Left lobe of liver (tissue), 2 donors: ENCODE data around the gene SRSF11. TPM values are rescaled to one million over a fixed set of nuclear protein-coding genes. Genes with fewer than 3 reads are reported as not detected.
"Not testable (repeated sequence)": the region's sequence is repeated elsewhere in the genome, so short reads cannot be mapped to it uniquely, and the experiment has no call there.

Experiments
- ATAC-seq: fragments of 200-7000 bp; cut with Tn5 transposase; one replicate; pipeline ENCODE4 v1.9.1; 2020; ENCODE audit warnings: mild to moderate bottlenecking, moderate library complexity
- DNase-seq: peaks from one replicate; pipeline ENCODE4 v3.0.0-alpha.2; 2020; ENCODE audit warnings: low spot score
- total RNA-seq: library from RNA; stranded (reverse); gene quantifications from one replicate; pipeline ENCODE4 v1.2.1, GENCODE V29; 2021
- donor health status: DM: no; HTN: no; CAD: no; lungs with moderate emphysema.
- donor health status: DM: no; HTN: yes; CAD: no.

SRSF11 gene, protein sequence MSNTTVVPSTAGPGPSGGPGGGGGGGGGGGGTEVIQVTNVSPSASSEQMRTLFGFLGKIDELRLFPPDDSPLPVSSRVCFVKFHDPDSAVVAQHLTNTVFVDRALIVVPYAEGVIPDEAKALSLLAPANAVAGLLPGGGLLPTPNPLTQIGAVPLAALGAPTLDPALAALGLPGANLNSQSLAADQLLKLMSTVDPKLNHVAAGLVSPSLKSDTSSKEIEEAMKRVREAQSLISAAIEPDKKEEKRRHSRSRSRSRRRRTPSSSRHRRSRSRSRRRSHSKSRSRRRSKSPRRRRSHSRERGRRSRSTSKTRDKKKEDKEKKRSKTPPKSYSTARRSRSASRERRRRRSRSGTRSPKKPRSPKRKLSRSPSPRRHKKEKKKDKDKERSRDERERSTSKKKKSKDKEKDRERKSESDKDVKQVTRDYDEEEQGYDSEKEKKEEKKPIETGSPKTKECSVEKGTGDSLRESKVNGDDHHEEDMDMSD
- 54.7 TPM for total RNA-seq

DNA sequence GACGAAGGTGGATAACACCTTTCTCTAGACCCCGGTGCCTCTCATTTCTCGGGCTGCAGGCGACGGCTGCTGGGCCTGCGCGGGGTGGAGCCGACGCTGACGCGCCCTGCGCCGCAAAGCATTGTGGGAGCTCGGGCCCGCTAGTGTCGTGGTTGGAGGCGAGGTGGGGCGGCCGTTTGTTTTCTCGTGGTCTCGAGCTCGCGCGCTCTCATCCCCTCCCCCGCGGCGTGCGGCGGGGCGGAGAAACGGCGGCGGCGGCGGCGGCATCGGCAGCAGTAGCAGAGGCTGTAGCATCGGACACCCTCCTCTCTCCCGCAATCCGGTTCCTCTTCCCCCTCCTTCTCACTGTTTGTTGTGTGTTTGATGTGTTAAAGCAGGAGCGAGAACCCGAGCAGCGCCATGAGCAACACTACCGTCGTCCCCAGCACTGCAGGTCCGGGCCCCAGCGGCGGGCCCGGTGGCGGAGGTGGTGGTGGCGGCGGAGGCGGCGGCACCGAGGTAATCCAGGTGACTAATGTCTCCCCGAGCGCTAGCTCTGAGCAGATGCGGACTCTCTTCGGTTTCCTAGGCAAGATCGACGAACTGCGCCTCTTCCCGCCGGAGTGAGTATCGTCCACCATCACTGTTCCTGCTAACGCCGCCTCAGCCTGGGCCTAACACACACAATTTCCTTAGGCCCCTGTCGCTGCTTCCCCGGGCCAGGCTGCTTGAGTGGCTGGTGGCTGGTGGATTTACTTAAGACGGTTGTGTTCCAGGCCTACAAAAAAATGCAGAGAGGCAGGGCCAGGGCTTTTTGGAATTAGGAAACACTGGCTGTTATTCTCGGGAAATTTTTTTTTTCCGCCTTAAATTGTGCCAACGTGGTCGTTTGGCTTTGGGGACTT, at the start of gene SRSF11:
SRSF11 (plus strand) TSS at position 143 of the 884 bp plus-strand sequence; CDS start at position 400, 257 bp downstream.
- peak; percentile 99 for ATAC-seq
- peak; percentile 97 for DNase-seq

DNA sequence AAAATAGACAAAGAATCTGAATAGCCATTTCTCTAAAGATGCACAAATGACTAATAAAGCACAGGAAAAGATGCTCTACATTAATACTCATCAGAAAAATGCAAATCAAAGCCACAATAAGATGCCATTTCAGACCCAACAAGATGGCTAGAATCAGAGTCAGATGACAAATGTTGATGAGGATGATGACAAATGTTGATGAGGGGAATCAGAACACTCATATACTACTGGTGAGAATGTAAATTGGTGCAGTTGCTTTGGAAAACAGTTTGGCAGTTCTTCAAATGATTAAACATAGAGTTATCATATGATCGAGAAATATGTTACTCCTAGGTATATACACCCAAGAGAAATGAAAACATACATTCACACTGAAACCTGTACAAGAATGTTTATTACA, 49.7 kb upstream of the SRSF11 start:
- no peak for DNase-seq
- ATAC-seq, result no peak

DNA sequence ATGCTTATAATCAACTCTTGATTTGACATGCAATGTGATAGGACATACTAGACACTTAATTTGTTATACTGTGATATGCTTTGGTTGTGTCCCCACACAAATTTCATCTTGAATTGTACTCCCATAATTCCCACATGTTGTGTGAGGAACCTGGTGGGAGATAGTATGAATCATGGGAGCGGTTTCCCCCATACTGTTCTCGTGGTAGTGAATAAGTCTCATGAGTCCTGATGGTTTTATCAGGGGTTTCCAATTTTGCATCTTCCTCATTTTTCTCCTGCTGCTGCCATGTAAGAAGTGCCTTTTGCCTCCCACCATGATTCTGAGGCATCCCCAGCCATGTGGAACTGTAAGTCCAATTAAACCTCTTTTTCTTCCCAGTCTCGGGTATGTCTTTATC, 36.0 kb upstream of the SRSF11 start:
- DNase-seq, ATAC-seq: not testable (repeated sequence)

DNA sequence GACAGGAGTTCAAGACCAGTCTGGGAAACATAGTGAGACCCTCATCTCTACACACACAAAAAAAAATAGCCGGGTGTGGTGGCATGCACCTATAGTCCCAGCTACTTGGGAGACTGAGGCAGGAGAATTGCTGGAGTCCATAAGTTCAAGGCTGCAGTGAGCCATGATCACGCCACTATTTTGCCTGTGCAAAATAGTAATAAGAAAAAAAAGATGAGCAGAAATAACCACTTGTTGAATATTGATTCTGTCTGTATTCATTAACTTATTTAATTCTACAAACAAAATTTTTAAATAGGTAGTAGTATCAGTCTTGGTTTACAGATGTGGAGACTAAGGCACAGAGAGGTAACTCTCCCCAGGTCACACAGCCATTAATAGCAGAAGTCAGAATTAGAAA, 32.7 kb upstream of the SRSF11 start:
- DNase-seq (no peak), ATAC-seq (no peak)

DNA sequence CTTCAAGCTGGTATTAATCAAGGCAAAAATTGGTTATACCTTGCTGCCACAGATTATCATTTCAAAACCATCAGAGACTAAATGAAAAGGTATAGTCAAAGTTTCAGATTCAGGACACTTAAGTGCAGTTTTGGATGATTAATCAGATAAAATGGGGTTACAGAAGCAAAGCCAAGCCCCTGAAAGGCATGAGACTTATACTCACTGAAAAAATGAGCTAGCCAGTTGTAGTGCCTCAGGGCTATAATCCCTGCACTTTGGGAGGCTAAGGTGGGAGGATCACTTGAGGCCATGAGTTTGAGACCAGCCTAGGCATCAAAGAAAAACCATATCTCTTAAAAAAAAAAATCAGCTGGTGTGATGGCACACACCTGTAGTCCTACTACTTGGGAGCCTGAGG, 31.0 kb upstream of the SRSF11 start:
- no peak for DNase-seq
- ATAC-seq, result no peak

DNA sequence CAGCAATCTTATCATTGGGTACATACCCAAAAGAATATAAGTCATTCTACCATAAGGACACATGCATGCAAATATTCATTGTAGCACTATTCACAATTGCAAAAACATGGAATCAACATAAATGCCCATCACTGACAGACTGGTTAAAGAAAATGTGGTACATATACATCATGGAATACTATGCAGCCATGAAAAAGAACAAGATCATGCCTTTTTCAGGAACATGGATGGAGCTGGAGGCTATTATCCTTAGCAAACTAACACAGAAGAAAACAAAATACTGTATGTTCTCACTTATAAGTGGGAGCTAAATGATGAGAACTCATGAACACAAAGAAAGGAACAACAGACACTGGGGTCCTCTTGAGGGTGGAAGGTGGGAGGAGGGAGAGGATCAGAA, 28.7 kb upstream of the SRSF11 start:
- ATAC-seq, DNase-seq: not testable (repeated sequence)

DNA sequence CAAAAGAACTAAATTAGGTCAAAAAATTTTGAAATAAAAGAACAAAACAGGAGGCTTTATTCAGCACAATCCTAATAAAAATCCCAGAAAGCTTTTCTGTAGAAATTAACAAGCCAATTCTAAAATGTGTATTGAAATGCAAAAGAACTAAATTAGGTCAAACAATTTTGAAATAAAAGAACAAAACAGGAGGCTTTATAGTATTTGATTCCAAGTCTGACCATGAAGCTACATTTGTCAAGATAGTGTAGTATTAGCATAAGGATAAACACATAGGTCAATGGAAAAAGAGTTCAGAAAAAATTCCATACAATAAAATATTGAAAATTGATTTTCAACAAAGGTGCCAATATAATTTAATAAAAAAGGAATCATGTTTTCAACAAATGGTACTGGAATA, 26.6 kb upstream of the SRSF11 start:
- no peak for DNase-seq
- ATAC-seq, result no peak

DNA sequence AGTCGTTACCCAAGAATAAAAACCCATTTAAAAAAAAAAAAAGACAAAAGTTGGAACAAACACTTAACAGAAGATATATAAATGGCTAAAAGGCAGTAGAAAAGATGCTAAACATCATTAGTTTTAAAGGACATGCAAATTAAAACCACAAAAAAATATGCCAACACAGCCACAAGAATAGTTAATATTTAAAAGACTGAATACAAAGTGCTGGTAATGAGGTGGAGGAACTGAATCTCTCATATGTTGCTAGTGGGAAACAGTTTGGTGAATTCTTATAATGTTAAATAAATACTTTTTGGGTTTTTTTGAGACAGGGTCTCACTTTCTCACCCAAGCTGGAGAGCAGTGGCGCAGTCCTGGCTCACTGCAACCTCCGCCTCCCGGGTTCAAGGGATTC, 25.8 kb upstream of the SRSF11 start:
- DNase-seq (no peak), ATAC-seq (no peak)

DNA sequence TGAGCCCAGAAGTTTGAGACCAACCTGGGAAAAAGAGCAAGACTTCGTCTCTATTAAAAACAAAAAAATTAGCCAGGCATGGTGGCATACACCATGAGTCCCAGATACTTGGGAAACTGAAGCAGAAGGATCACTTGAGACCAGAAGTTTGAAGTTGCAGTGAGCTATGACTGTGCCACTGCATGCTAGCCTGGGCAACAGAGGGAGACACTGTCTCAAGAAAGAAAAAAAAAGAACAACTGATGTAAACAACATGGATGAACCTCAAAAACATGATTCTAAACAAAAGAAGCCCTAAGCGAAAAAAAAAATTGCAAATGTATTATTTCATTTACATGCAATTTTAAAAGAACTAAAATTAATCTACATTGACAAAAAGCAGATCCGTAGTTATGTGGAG, 24.8 kb upstream of the SRSF11 start:
- no peak for DNase-seq
- ATAC-seq, result no peak

DNA sequence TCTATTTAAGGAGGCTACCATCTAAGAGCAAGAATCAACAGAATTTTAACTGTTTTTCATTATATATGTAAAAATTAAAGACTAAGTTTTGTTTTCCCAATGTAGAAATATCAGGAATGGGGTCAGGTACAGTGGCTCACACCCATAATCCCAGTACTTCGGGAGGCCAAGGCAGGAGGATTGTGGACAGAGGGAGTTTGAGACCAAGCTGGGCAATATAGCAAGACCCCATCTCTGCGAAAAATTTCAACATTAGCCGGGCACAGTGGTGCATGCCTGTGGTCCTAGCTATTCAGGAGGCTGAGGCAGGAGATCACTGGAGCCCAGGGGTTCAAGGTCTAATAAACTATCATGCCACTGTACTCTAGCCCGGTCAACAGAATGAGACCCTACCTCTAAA, 21.1 kb upstream of the SRSF11 start:
- no peak for ATAC-seq
- no peak for DNase-seq

DNA sequence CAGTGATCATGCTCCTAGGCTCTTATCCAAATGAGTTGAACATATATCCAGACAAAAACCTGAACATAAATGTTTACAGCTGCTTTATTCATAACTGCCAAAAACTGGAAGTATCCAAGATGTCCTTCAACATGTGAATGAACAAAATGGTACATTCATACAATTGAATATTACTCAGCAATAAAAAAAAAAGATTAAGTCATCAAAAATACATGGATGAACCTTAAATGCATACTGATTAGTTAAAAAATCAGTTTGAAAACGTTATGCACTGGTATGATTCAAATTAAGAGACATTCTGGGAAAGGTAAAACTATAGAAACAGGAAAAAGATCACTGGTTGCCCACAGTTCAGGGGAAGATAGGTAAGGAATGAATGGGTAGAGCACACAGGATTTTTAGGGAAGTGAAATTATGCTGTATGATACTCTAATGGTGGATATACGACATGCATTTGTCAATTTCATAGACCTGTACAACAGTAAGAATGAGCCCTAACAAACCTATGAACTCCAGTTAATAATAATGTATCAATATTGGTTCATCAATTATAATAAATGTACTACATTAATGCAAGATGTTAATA, 18.9 kb upstream of the SRSF11 start:
- DNase-seq (no peak), ATAC-seq (no peak)

DNA sequence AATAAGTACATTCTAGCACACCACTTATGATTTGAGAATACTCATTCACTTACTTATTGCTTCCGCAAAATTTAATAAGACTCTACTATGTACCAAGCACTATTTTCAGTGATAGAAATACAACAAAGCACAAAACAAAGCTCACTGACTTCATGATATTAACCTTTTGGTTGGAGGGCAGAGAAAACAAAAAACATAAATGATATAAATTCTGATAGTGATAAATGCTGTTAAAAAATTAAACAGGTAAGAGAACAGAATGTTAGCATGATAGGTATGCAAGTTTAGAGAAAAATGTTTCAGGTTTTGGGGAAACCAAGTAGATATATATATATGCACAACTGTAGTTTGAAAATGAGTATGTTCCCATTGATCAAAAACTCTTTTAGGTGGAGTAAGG, 17.0 kb upstream of the SRSF11 start:
- DNase-seq (no peak), ATAC-seq (no peak)

DNA sequence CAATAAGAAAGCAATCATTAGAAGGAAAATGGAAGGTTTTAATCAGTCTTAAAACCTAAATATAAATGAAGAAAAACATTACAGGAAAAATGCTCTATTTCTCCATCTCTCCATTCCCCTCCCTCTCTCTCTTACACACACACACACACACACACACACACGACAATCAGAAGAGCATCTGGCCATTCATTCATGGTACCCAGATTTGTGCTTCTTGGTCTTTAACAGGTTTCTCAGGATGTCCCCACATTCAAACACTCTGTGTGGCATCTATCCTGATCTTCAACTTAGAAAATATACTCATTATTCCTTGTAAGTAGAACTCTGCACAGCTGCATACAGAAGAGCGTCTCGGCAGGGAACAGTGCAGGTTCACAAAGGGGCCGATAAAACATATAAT, 16.6 kb upstream of the SRSF11 start:
- DNase-seq (no peak), ATAC-seq (no peak)

DNA sequence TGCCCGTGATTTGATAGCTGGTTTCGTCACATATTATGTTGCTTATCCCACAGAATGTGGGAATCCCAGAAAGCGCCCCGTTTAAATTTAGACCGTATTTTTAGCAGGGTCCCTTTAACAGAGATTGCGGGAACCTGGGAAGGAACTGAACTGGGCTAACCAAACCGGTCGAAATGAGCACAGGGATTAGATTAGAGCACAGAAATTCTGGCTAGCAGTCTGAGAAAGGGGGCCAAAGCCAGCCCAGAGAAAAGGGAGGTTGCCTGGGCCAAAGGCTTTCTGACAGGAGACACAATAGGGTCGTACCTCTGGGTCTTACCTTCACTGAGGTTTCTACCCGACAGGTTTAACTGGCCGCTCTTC, 16.1 kb upstream of the SRSF11 start:
- DNase-seq (no peak), ATAC-seq (peak; percentile 64)

DNA sequence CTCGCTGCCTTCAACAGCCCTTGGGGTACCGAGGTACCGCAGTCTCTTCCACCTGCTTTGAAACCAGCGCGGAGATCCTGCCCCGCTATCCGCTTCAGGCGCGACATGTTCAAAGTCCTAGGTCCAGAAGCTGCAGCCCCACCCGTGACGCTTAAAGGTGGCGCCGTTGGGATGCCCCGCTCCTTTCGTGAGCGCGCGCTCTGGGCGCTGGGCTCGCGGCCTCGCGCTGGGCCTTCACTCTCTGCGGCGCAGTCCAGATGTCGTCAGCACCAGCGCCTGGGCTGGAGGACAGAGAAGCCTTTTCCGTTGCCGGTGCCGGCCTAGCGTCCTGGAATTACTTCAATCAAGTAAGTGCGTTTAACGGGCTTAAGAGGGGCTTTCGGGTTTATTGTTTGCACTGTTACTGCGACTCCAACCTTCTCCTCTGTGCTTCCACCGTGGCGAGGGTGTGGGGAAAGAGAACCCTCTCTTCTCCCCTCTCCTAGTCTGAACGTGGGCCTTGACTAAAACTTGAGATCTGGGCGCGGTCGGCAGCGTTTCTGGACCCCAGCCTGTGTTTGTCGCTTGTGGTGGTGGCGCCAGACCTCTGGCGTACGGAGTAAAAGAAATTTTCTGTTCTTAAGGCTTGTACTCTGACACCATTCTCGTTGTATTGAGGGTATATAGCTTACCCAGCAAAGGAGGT, 15.6 kb upstream of the SRSF11 start, which contains the start of gene LRRC40:
LRRC40 (minus strand) TSS at position 146 of the 685 bp plus-strand sequence; CDS start at position 107, 39 bp downstream.
- DNase-seq (peak; percentile 98), ATAC-seq (peak; percentile 98)

DNA sequence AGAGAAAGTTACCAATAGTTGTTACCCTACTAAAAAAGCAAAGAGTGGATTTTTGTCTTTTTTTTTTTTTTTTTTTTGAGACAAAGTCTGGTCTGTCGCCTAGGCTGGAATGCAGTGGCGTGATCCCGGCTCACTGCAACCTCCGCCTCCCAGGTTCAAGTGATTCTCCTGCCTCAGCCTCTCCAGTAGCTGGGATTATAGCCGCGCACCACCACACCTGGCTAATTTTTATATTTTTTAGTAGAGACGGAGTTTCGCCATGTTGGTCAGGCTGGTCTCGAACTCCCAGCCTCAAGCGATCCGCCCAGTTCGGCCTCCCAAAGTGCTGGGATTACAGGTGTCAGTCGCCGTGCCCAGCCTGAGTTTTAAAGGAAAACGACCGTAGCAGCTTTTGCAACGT, 14.3 kb upstream of the SRSF11 start:
- not testable (repeated sequence) for ATAC-seq, DNase-seq

DNA sequence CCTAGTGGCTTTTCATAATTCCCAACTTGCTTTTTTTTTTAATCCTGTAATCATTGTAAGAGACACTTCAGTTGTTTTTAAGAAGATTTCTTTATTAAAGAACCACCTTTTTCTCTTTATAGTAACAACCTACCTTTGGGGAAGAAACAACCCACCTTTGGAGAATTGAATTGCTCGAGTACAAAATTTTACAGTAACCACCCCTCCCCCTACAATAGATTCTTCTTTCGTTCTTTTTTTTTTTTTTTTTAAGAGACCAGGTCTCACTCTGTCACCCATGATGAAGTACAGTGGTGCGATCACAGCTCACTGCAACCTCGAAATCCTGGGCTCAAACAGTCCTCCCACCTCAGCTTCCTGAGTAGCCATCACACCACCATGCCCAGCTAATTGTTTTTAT, 13.7 kb upstream of the SRSF11 start:
- DNase-seq, result no peak

DNA sequence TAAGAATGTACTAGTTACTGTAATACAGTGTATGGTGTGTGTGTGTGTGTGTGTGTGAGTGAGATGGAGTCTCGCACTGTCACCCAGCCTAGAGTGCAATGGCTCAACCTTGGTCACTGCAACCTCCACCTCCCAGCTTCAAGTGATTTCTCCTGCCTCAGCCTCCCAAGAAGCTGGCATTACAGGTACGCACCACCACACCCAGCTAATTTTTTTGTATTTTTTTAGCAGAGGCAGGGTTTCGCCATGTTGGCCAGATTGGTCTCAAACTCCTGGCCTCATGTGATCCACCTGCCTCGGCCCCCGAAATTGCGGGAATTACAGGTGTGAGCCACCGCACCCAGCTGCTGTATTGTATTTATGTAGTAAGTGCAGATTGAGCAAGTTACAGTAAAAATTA, 12.9 kb upstream of the SRSF11 start:
- DNase-seq, result no peak
- ATAC-seq, result no peak

More for the DNA sequence above, 13.7 kb upstream of the SRSF11 start:
- ATAC-seq, result no peak

DNA sequence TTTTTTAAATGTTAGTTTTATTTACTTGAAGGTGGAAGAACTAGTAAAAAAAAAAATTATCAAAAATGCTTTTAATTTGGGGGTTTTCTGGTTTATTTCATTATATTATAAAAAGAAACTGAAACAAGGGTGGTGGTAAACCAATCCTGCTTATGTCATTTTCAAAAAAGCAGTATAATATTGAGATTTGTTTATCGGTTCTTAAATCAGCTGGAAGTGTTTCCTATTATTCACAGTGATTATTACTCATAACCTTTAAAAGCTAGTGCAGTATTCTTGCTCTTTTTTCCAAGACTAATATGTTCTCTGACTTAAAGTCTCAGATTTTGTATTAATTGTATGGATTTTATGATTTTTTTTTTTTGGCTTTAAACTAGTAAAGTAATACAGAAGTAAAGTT, 10.4 kb upstream of the SRSF11 start:
- ATAC-seq, result no peak

DNA sequence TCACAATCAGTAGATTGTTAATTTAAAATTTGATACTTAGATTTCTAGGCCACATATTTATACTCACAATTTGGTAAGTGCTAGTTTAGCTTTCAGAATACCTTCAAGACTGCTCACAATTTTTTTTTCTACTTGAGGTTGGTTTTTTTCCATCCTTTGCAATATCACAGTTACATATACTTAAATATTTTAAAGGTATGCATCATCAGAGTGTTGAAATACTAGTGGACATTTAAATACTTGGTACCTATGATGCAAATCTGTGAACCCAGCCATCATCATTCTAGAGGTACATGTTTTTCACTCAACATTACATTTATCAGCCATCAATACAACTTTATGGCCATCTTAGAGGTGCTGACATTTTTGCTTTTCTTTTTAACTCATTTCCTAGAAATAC, 9.6 kb upstream of the SRSF11 start:
- no peak for ATAC-seq
- DNase-seq, result no peak

More for the DNA sequence above, 10.4 kb upstream of the SRSF11 start:
- DNase-seq, result no peak

DNA sequence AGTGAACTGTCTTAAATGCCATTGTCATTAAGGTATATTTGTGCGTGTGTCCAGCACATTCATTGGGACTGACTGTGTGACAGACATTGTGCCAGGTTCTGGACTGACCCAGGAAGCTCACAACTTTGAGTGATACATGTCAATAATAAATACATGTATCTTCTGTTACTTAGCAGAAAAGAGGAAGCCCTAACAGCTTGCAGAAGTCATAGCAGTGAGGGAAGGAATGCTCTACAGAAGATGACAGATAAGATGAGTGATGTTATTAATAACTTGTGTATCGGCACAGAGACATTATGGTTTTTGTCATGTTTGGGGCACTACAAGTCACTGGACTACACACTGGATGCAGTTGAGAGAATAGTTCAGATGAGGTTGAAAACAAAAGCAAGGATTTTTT, 1.2 kb upstream of the SRSF11 start:
- ATAC-seq (no peak), DNase-seq (no peak)
